GDM1 (cell line): ENCODE measurements around the gene CMC2.
A peak's percentile ranks its signal among the peaks of the same experiment; 100 is the strongest.

Source experiments
- DNase-seq: peaks from one replicate; lab custom pipeline; 2025; lab: John Stamatoyannopoulos, UW

CMC2 gene

GRCh38 chr16:80931801-80932707 is 74.6 kb downstream of the CMC2 start:
- no peak for DNase-seq

- DNase-seq: peak; percentile 2
Observed at GRCh38 chr16:80924372-80924978, 82.2 kb downstream of the CMC2 start.

- DNase-seq: no peak
Observed at GRCh38 chr16:80923356-80923755, 83.3 kb downstream of the CMC2 start.
